HG03442 (cell line): Measurements from ENCODE around the gene LGALS7.

Source experiments
- ATAC-seq: cut with Tn5 transposase; IDR thresholded peaks from one replicate; pipeline ENCODE4 v1.9.1; 2021; ENCODE audit warnings: mild to moderate bottlenecking, moderate library complexity; ENCODE audit not compliant: unreplicated experiment

LGALS7 gene

DNA sequence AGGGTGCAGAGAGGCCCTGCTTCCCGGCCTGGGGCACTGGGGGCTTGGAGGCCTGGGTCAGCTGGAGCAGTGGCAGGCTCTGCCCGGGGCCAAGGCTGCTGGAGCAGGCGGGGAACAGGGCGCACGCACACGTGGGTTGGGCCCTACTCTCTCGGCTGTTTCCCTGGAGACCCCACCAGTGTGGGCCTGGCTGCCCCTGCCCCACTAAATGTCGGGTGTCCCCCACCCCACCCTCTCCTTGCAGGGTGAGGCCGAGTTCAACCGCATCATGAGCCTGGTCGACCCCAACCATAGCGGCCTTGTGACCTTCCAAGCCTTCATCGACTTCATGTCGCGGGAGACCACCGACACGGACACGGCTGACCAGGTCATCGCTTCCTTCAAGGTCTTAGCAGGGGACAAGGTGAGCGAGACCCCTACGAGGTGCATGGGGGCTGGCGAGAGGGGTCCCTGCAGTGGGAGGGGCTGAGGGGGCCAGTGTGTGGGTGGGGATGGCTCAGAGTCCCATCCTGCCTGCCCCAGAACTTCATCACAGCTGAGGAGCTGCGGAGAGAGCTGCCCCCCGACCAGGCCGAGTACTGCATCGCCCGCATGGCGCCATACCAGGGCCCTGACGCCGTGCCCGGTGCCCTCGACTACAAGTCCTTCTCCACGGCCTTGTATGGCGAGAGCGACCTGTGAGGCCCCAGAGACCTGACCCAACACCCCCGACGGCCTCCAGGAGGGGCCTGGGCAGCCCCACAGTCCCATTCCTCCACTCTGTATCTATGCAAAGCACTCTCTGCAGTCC, 44.4 kb downstream of the LGALS7 start:
- ATAC-seq, result no peak

DNA sequence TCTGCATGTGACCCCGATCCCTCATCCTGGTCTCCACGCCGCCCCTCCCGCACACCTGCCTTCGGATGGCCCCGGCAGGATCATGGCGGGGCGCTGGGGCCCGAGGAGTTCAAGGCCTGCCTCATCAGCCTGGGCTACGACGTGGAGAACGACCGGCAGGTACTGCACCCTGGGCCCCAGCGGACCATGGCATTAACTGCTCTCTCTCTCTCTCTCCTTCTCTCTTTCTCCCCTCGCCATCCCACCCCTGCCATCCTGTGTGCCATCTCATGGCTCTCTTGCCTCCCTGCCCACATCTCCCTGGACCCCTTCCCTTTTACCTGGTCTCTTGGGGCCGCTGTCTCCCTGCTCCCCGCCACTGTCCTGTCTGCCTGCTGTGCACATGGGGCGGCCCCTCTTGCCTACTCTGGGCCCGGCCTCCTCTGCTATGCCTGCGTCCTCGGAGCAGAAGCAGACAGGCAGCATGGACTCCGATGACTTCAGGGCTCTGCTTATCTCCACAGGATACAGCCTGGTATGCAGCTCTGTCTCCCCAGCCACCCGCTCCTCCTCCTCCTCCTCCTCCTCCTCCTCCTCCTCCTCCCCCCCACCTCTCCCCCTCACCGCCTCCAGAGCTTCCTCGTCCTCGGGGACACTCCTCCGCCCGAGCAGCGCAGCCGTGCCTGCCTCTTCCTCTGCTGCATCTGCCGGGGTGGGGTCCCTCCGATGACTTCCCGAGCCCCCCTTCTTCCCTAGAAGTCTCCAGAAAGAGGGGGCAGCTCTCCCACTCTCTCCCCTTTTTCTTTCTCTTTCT, 45.3 kb downstream of the LGALS7 start:
- no peak for ATAC-seq

DNA sequence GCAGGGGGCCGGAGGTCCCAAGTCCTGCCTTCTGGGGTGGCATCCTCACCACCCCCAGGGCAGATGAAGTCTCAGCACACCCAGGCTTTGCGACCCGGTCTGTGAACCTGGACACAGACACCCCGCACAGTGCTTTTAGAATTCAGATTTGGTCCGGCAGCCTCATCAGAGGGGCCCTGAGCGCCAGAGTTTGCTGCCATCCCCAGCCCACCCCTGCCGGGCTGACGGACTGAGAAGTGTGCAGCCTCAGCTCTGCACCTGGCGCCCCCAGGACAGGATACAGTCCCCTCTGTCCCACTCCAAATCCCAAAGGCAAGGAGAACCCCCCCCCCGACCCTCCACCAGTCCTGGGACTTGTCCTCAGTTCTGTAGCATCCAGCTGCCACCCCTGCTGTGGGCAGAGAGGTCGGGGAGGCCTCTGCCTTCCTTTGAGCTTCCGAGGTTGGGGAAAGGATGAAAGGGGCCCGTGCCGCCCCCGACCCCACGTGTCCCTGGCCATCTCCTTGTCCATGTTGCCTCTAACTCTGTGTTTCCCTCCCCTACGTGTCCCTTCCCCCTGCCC, 45.9 kb downstream of the LGALS7 start:
- ATAC-seq, result no peak

DNA sequence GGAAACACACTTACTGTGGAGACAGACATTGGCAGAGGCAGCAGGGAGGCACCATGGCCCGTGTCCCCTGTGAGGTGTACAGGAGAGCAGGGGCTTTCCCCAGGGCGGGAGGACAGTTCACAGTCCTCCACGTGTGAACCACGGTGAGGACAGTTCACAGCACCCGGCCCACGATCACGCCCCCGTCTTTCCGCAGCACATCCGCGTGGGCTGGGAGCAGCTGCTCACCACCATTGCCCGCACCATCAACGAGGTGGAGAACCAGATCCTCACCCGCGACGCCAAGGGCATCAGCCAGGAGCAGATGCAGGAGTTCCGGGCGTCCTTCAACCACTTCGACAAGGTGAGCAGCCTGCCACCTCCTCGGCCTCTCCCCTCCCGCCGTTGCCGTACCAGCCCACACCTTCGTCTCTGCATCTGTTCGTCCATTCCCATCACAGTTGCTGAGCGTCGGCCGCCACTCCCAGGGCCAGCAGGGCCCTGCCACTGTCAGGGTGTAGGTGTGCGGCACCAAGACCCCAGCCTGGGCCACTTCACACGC, 46.5 kb downstream of the LGALS7 start:
- no peak for ATAC-seq

DNA sequence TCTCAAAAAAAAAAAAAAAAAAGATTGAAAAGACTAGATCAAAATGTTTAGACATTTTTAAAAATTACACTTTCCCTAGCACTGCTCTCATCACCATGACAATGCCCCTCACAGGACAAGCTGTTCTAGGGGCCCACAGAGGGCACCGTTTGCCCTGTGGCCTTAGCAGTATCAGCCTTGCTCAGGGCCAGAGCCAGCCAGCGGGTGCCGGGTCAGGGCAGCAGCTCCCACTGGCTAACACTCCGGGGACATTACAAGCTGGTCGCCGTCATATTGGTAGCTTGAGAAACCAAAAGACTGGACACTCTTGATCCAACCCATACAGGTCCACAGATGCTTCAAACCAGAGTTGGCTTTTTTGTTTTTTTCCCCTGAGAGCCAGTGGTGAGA, 47.0 kb downstream of the LGALS7 start:
- no peak for ATAC-seq

DNA sequence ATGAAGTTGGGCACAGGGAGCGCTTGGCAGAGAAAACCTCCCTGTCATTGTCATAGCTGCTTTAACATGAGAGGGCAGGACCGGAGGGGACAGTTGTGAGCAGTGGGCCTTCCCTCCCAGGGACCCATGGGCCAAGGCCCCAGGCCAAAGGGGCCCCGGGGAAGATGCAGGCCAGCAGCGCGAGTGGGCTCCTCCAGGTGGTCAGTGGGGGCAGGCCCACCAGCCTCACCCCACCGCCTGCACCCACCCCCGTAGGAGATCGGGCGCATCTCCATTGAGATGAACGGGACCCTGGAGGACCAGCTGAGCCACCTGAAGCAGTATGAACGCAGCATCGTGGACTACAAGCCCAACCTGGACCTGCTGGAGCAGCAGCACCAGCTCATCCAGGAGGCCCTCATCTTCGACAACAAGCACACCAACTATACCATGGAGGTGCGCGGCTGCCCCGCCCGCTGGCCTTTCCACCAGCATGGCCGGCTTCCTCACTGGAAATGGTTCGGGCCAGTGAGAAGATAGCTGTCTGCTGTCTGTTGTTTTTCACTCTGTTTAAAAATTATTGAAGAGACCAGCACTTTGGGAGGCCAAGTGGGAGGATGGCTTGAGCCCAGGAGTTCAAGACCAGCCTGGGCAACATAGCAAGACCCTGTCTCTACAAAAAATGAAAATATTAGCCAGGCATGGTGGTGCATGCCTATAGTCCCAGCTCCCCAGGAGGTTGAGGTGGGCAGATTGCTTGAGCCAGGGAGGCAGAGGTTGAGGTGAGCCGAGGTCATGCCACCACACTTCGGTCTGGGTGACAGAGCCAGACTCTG, 47.6 kb downstream of the LGALS7 start:
- ATAC-seq, result no peak

DNA sequence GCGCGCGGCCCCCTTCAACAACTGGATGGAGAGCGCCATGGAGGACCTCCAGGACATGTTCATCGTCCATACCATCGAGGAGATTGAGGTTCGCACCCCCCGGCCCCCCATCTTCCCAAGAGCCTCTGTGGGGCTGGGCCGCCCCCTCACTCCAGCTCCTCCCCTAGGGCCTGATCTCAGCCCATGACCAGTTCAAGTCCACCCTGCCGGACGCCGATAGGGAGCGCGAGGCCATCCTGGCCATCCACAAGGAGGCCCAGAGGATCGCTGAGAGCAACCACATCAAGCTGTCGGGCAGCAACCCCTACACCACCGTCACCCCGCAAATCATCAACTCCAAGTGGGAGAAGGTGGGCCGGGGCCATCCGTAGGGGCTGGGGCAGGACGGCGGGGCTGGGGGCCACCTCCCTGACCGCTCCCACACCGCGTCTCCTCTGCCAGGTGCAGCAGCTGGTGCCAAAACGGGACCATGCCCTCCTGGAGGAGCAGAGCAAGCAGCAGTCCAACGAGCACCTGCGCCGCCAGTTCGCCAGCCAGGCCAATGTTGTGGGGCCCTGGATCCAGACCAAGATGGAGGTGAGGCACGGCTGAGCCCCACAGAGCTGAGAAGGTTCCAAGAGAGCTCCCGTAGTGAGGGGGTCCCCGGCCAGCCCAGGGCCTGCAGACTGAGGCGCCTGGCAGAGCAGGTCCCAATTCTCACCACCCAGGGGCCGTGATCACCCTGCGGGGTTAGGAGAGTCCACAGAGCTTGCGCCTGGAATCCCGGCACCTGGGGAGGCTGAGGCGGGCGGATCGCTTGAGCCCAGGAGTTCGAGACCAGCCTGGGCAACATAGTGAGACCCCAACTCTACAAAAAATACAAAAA, 49.1 kb downstream of the LGALS7 start:
- ATAC-seq, result no peak

DNA sequence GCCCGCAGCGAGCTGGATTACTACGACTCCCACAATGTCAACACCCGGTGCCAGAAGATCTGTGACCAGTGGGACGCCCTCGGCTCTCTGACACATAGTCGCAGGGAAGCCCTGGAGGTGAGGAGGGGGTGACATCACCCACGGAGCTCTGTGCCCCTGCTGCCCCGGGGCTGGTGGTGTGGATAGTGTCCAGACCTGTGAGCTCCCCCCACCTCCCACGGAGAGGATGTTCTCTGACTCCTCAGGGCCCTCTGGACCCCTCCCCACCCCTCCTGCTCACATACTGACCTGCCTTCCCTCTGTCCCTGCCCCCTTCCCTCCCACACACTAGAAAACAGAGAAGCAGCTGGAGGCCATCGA, 49.7 kb downstream of the LGALS7 start:
- no peak for ATAC-seq

DNA sequence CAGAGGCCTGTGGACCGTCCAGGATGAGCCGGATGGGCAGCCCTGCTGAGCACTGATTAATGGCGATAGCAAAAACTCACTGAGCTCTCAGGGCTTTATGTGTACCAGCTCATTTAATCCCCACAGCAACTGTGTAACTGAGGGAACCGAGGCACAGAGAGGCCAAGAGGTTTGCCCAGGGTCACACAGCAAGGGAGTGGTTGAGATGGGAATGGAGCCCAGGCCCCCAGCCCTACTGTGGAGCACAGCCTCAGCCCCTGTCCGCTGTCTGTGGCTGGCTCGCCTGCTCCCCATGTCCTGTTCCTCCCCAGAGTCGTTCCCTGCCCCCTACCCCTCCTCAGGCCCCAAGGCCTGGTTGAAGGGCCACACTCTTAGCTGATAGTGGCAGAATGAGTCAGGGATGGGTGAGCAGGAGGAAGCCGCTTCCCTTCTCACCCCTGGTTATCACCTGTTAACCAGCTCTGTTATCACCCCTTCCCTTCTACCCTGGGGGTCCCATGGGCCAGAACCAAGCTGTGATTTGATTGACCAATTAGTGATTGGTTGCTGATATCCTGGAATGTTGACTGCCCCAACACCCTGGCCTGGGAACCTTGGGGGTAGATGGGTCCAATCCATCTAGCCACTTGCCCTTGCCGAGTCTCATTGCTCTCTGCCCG, 50.2 kb downstream of the LGALS7 start:
- no peak for ATAC-seq

DNA sequence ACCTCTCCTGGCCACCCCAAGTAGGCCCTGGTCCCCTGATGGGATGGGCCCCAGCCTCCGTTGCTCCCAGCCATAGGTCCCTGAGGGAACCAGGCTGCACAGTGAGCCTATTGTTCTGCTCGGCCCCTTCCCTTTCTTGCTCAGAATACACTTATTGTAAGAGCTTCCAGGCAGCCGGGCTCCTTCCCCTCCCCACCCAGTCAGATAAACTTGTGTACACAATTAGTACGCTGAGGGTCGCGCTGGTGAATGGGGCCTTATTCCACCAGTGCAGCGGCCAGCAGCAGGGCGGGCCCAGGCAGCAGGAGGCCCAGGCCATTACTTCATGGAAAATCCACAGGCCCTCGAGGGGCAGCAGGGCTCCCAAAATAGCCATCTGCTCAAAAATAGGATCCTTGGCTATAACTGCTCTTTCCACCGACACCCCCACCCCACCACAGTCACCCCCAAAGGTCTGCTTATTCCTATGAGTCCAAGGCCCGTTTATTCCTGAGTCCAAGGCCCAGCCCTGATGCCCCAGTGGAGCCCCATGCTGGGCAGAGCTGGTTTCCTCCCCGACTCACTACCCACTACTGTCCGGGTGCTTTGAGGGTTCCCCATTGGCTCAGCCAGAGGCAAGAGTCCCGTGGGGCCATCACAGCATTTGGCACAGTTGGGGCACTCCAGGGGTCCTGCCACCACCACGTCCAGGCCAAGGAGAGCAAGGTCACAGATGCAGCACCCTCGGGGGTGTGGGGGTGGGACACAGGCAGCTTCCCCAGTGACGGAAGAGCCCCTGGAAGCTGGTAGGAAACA, 51.1 kb downstream of the LGALS7 start:
- no peak for ATAC-seq

DNA sequence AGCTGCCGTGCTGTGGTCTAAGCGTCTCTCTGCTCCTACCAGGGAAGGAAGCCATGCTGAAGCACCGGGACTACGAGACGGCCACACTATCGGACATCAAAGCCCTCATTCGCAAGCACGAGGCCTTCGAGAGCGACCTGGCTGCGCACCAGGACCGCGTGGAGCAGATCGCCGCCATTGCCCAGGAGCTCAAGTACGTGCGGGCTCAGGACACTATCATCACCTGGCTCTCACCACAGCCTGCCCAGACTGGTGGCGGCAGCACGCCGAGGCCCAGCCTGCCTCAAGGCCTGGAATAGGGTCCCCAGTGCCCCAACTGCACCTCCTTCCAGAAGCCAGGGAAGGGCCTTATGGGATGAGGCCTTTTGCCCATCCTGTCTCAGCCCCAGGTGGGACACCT, 51.8 kb downstream of the LGALS7 start:
- ATAC-seq, result no peak
